Mammary epithelial cell (primary cell): ENCODE measurements around the gene SAP30BP.

Experiments used
- EZH2 ChIP-seq: IDR thresholded peaks from 2 replicates; pipeline ENCODE4 v1.6.1; 2012; ENCODE audit warnings: low read length, inconsistent platforms, borderline replicate concordance
- TF ChIP-seq, protein P1 (sequence below), 2 donors: IDR thresholded peaks in 1 of 2; conservative IDR thresholded peaks in 1 of 2; 2 replicates each; pipeline ENCODE4 v1.5.1; 2011 to 2012; ENCODE audit warnings: inconsistent platforms in 2 of 2, low read length in 2 of 2, mild to moderate bottlenecking in 2 of 2, control low read depth in 1 of 2, low read depth in 1 of 2; ENCODE audit not compliant: insufficient read depth in 1 of 2; ENCODE audit errors: extremely low read depth in 1 of 2

DNA sequence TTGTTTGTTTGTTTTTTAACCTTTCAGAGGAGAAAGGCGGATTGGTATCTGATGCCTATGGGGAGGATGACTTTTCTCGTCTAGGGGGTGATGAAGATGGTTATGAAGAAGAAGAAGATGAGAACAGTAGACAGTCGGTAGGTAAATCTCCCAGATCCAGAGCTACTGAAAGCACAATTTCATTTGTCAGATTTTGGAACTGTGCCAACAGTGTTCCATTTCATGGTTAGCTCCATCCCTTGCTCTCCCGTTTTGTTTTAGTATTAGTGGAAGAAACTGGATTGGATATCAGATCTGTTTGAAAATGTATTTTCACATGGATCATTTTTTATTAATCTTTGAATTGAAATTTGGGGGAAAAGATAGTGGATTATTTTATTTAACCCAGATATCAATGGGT is 1.4 kb downstream of the SAP30BP start:
- TF ChIP-seq, protein P1, sequence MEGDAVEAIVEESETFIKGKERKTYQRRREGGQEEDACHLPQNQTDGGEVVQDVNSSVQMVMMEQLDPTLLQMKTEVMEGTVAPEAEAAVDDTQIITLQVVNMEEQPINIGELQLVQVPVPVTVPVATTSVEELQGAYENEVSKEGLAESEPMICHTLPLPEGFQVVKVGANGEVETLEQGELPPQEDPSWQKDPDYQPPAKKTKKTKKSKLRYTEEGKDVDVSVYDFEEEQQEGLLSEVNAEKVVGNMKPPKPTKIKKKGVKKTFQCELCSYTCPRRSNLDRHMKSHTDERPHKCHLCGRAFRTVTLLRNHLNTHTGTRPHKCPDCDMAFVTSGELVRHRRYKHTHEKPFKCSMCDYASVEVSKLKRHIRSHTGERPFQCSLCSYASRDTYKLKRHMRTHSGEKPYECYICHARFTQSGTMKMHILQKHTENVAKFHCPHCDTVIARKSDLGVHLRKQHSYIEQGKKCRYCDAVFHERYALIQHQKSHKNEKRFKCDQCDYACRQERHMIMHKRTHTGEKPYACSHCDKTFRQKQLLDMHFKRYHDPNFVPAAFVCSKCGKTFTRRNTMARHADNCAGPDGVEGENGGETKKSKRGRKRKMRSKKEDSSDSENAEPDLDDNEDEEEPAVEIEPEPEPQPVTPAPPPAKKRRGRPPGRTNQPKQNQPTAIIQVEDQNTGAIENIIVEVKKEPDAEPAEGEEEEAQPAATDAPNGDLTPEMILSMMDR (conservative IDR thresholded peaks at IDR 0.05 in 1 of 2, IDR thresholded peaks at IDR 0.05 in 1 of 2; ENCODE audit: extremely low read depth in 1 of 2, insufficient read depth in 1 of 2, low read depth in 1 of 2, low read length in 2 of 2): no peak
- no peak for TF ChIP-seq EZH2
